ENCODE measurements around the gene KCTD2. TPM values are rescaled to one million over a fixed set of nuclear protein-coding genes. Genes with fewer than 3 reads are reported as not detected.

Gene KCTD2
- total RNA-seq, 6 donors from 2014 or later = 17.8 to 26.1 (median 22.9) TPM

DNA sequence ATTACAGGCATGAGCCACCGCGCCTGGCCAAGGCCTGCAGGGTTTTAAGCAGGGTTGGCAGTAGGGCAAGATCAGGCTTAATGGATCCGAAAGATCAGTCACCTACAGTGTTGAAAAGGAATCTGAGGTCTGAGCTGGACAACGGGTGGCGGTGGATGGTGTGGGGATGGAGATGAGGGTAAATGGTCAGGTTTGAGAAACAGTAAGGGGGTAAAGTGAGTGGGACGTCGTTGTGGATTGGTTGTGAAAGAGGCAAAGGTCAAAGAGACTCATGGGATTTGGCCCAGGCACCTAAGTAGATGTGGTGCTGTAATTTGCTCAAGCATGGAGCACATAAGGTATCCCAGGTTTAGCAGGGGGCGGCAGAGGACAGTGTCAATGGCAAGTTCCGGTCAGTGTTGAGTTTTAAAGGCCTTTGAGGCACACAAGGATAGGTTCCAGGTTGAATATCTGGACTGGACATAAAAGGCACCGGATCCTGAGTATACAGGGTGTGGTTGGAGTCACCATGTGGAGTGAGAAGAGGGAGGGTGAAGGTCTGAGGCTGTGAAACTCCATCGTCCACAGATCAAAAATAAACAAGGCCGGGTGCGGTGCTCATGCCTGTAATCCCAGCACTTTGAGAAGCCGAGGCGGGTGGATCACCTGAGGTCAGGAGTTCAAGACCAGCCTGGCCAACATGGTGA lies 39.6 kb downstream of the KCTD2 start:
- WGBS, 2 donors = 62 to 66% methylated on average over 15 of the region's 15 CpGs
- Histone ChIP-seq H3K4me1 (peaks cover 44 to 70% (median 51%) of the 10 kb centered on the region in 4 donors), H3K27me3 (no peaks in the 10 kb centered on the region), H3K9me3 (no peaks in the 10 kb centered on the region), H3K27ac (peak overlapping the region; percentile 95 to 98 (median 98)), H3K4me3 (peak overlapping the region in 2 of 4 donors; percentile 60 to 73), H3K36me3 (no peaks in the 10 kb centered on the region)
- peak in 1 of 2 donors; percentile 41 for DNase-seq
- TF ChIP-seq POLR2AphosphoS5 (IDR thresholded peaks at IDR 0.05) (no peak), POLR2A (IDR thresholded peaks at IDR 0.05) (no peak), EP300 (IDR thresholded peaks at IDR 0.05) (no peak)
- TF ChIP-seq, protein P1, sequence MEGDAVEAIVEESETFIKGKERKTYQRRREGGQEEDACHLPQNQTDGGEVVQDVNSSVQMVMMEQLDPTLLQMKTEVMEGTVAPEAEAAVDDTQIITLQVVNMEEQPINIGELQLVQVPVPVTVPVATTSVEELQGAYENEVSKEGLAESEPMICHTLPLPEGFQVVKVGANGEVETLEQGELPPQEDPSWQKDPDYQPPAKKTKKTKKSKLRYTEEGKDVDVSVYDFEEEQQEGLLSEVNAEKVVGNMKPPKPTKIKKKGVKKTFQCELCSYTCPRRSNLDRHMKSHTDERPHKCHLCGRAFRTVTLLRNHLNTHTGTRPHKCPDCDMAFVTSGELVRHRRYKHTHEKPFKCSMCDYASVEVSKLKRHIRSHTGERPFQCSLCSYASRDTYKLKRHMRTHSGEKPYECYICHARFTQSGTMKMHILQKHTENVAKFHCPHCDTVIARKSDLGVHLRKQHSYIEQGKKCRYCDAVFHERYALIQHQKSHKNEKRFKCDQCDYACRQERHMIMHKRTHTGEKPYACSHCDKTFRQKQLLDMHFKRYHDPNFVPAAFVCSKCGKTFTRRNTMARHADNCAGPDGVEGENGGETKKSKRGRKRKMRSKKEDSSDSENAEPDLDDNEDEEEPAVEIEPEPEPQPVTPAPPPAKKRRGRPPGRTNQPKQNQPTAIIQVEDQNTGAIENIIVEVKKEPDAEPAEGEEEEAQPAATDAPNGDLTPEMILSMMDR (IDR thresholded peaks at IDR 0.05) = no peak
- ATAC-seq (ENCODE audit: low FRiP score in 2 of 2) = no peak

DNA sequence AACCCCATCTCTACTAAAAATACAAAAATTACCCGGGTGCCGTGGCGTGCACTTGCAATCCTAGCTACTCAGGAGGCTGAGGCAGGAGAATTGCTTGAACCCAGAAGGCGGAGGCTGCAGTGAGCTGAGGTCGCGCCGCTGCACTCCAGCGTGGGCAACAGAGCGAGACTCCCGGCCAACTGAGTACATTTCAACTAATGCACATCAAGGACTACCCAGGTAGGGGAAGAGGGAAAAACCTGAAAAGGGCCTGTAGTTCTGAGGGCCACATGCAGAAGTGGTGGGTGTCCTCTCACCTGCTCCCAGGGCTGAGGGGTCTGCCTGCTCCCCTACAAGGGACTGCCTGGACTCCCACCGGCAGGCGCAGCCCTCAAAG lies 40.1 kb downstream of the KCTD2 start:
- H3K9me3 ChIP-seq = no peaks in the 10 kb centered on the region
- no peaks in the 10 kb centered on the region for H3K36me3 ChIP-seq
- WGBS, 2 donors = 23 to 58% methylated on average over 6 to 12 of the region's 12 CpGs
- no peak for TF ChIP-seq POLR2AphosphoS5 (IDR thresholded peaks at IDR 0.05)
- TF ChIP-seq, protein P1 (IDR thresholded peaks at IDR 0.05) = no peak
- no peak for TF ChIP-seq EP300 (IDR thresholded peaks at IDR 0.05)
- TF ChIP-seq POLR2A (IDR thresholded peaks at IDR 0.05) = no peak
- DNase-seq (no peak), ATAC-seq (ENCODE audit: low FRiP score in 2 of 2) (no peak)
- no peaks in the 10 kb centered on the region for H3K27me3 ChIP-seq
- H3K27ac ChIP-seq = peak overlapping the region; percentile 95 to 98 (median 98)
- peak overlapping the region in 3 of 4 donors; percentile 59 to 73 (median 60) for H3K4me3 ChIP-seq
- peaks cover 49 to 75% (median 56%) of the 10 kb centered on the region in 4 donors for H3K4me1 ChIP-seq

DNA sequence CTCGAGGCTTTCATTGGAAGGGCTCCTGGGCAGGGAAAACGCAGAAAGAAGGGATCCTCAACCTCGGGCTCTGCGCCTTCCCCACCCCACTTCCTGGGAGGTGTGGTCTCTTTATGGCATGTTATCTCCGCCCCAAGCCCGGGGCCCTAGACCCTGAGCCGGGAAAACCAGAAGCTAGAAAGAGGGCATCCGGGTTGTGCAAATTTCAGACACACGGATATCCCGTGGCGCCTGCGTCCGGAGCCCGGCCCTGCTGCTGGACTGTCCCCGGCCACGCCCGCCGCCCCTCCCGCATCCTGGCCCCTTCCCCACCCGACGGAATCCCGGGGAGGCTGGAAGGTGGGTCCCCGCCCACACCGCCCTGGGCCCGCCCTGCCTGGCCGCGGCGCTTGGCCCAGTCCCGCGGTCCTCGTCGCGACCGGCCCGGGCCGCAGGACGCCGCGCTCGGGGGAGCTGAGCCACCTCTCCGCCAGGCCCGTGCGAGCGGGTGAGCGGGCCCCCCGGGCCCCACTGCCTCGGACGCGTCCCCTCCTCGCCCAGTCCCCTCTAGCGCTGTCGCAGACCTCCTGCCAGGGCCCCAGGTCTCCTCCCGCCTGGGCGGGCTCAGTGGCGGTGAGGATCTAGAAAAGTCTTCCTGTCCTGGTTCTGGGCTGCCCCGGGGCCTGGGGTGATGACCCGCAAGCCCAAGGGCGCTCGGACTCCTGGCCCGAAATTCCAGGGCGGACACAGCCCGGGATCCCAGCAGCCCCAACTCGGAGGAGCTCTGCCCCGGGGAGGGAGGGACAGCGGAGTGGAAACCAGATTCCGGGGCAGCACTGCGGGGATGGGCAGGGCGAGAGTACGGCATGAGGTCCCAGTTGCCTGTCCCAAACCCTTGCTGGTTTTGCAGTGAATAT lies 40.8 kb downstream of the KCTD2 start, which contains the start of gene SLC16A5:
TSS of gene SLC16A5 (plus strand) at position 397 of the 896 bp plus-strand sequence. CDS start 5,683 bp downstream, outside the sequence.
- Histone ChIP-seq H3K27ac (peak within 1 kb of the TSS; percentile 95 to 98 (median 98)), H3K27me3 (no peaks in the 10 kb centered on the region), H3K36me3 (no peaks in the 10 kb centered on the region), H3K4me3 (peak within 1 kb of the TSS; percentile 59 to 73 (median 61)), H3K9me3 (no peaks in the 10 kb centered on the region), H3K4me1 (peaks cover 56 to 81% (median 61%) of the 10 kb centered on the region in 4 donors)
- ATAC-seq (ENCODE audit: low FRiP score in 2 of 2) (peak; percentile 94 to 95), DNase-seq (peak; percentile 98)
- WGBS, 2 donors = 0 to 1% methylated on average over 2 to 47 of the region's 69 CpGs
- TF ChIP-seq POLR2AphosphoS5 (IDR thresholded peaks at IDR 0.05) (peak; percentile 66 to 82), POLR2A (IDR thresholded peaks at IDR 0.05) (peak in 3 of 4 donors; percentile 44 to 95 (median 90)), EP300 (IDR thresholded peaks at IDR 0.05) (peak in 2 of 4 donors; percentile 33 to 72)
- TF ChIP-seq, protein P1 (IDR thresholded peaks at IDR 0.05) = no peak

DNA sequence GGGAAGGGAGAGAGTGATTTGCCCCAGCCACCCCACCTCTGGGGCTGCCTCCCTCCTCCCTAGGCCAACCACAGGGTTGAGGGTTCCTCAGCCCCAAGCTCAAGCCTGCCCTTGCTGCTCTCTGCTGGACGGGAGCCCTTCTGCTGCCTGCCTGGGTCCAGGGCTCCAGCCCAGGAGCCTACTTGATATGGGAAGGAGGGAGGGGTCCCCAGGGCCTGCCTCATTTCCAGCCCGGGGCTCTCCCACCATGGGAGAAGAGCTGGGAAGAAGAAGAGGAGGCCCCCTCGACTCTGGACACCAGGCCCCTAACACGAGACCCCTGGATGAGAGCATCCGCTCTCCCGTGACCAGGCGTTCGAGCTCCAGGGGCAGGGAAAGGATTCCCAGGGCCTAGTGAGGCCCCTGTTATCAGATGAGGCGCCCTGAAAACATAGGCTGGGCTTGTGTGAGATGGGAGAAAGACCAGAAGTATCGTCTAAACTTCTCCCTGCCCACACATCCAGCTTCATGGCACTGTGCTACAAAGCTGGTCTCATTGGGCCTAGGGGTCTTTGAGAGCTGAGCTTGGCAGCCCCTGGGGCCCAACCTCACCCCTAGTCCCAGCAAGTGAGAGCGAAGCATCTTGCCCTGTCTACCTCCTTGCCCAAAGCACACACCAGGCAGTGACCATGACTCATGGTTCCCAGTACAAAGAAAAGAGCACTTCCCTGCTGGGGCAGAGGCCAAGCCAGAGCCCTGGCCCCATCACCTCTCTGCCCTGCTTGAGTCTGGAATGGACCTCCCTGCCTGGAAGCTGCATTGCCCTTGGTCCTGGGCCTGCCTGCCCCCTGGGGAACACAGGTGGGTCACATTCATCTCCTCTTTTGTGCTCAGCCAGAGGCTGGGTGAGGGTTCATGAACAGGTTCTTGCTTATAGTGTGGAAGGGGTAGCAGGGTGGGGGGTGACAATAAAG lies 41.7 kb downstream of the KCTD2 start:
- H3K4me3 ChIP-seq = peak overlapping the region; percentile 59 to 73 (median 61)

More for the DNA sequence above, 41.7 kb downstream of the KCTD2 start:
- no peaks in the 10 kb centered on the region for H3K27me3 ChIP-seq
- DNase-seq (peak in 1 of 2 donors; percentile 85), ATAC-seq (ENCODE audit: low FRiP score in 2 of 2) (peak; percentile 41 to 61)
- TF ChIP-seq EP300 (IDR thresholded peaks at IDR 0.05) = no peak
- peak; percentile 66 to 77 for TF ChIP-seq POLR2AphosphoS5 (IDR thresholded peaks at IDR 0.05)
- TF ChIP-seq POLR2A (IDR thresholded peaks at IDR 0.05) = peak in 2 of 4 donors; percentile 21 to 55
- TF ChIP-seq, protein P1 (IDR thresholded peaks at IDR 0.05) = no peak
- WGBS, 2 donors = 83% methylated on average over 7 of the region's 11 CpGs; no CpG with 5 or more reads in 1 of the 2 donors
- no peaks in the 10 kb centered on the region for H3K9me3 ChIP-seq
- peak overlapping the region; percentile 95 to 98 (median 98) for H3K27ac ChIP-seq
- peaks cover 65 to 89% (median 67%) of the 10 kb centered on the region in 4 donors for H3K4me1 ChIP-seq
- H3K36me3 ChIP-seq = no peaks in the 10 kb centered on the region
